H9 (cell line): ENCODE measurements around the gene SLC34A3. TPM values are rescaled to one million over a fixed set of nuclear protein-coding genes. Genes with fewer than 3 reads are reported as not detected.

Source experiments
- DNase-seq: peaks from one replicate; pipeline ENCODE4 v3.0.0-alpha.2; 2017
- H2AFZ ChIP-seq: one replicate; pipeline ENCODE4 v1.6.1; 2013; ENCODE audit warnings: mild to moderate bottlenecking, low read length, control low read depth, moderate library complexity
- H2AK5ac ChIP-seq: 2 replicates; pipeline ENCODE4 v1.6.1; 2013; ENCODE audit warnings: low read length, control low read depth, mixed read lengths; ENCODE audit not compliant: insufficient read length
- H2BK120ac ChIP-seq: one replicate; pipeline ENCODE4 v1.6.1; 2013; ENCODE audit warnings: low read depth, mild to moderate bottlenecking, low read length, control low read depth, inconsistent platforms; ENCODE audit not compliant: poor library complexity, severe bottlenecking
- H2BK12ac ChIP-seq: 2 replicates; pipeline ENCODE4 v1.6.1; 2013; ENCODE audit warnings: low read length, control low read depth, mixed read lengths, low read depth; ENCODE audit not compliant: insufficient read length
- H2BK15ac ChIP-seq: 2 replicates; pipeline ENCODE4 v1.6.1; 2013; ENCODE audit warnings: low read depth, low read length, control low read depth
- H2BK20ac ChIP-seq: one replicate; pipeline ENCODE4 v1.6.1; 2013; ENCODE audit warnings: low read depth, mild to moderate bottlenecking, low read length, control low read depth, inconsistent platforms; ENCODE audit not compliant: poor library complexity, severe bottlenecking
- H2BK5ac ChIP-seq: 2 replicates; pipeline ENCODE4 v1.6.1; 2013; ENCODE audit warnings: low read length, control low read depth, mixed read lengths; ENCODE audit not compliant: insufficient read length
- H3K14ac ChIP-seq: 2 replicates; pipeline ENCODE4 v1.6.1; 2013; ENCODE audit warnings: low read length, control low read depth; ENCODE audit not compliant: insufficient read depth
- H3K18ac ChIP-seq: 2 replicates; pipeline ENCODE4 v1.6.1; 2013; ENCODE audit warnings: low read depth, mild to moderate bottlenecking, mixed read lengths, low read length, control low read depth; ENCODE audit not compliant: insufficient read length
- H3K23ac ChIP-seq: 2 replicates; pipeline ENCODE4 v1.6.1; 2013; ENCODE audit warnings: low read length, control low read depth, mixed read lengths, low read depth; ENCODE audit not compliant: insufficient read length
- H3K23me2 ChIP-seq: 2 replicates; pipeline ENCODE4 v1.6.1; 2013; ENCODE audit warnings: low read depth, mild to moderate bottlenecking, mixed read lengths, low read length, control low read depth; ENCODE audit not compliant: insufficient read length, poor library complexity, severe bottlenecking
- H3K27ac ChIP-seq: 2 replicates; pipeline ENCODE4 v1.5.1; 2013; ENCODE audit warnings: low read length, control low read depth, mixed read lengths, low read depth; ENCODE audit not compliant: insufficient read length
- H3K27me3 ChIP-seq: 2 replicates; pipeline ENCODE4 v1.6.1; 2013; ENCODE audit warnings: low read length, control low read depth, inconsistent platforms; ENCODE audit not compliant: insufficient read depth
- H3K4ac ChIP-seq: 2 replicates; pipeline ENCODE4 v1.6.1; 2013; ENCODE audit warnings: low read depth, mild to moderate bottlenecking, control low read depth, inconsistent platforms, low read length, moderate library complexity
- H3K4me1 ChIP-seq: 2 replicates; pipeline ENCODE4 v1.6.1; 2013; ENCODE audit warnings: low read length, control low read depth, inconsistent platforms; ENCODE audit not compliant: insufficient read depth
- H3K4me2 ChIP-seq: 2 replicates; pipeline ENCODE4 v1.6.1; 2013; ENCODE audit warnings: low read length, control low read depth, mixed read lengths; ENCODE audit not compliant: insufficient read length, insufficient read depth
- H3K56ac ChIP-seq: 2 replicates; pipeline ENCODE4 v1.6.1; 2013; ENCODE audit warnings: low read depth, mild to moderate bottlenecking, mixed read lengths, low read length, control low read depth; ENCODE audit not compliant: insufficient read length
- H3K79me1 ChIP-seq: 2 replicates; pipeline ENCODE4 v1.6.1; 2013; ENCODE audit warnings: low read depth, mild to moderate bottlenecking, moderate library complexity, low read length, control low read depth, inconsistent platforms; ENCODE audit not compliant: insufficient read depth, poor library complexity, severe bottlenecking
- H3K79me2 ChIP-seq: 2 replicates; pipeline ENCODE4 v1.6.1; 2013; ENCODE audit warnings: low read length, control low read depth, inconsistent platforms; ENCODE audit not compliant: insufficient read depth
- H3K9ac ChIP-seq: 2 replicates; pipeline ENCODE4 v1.6.1; 2013; ENCODE audit warnings: low read length, control low read depth, mixed read lengths; ENCODE audit not compliant: insufficient read length; ENCODE audit errors: extremely low read depth
- H3K9me3 ChIP-seq: one replicate; pipeline ENCODE4 v1.6.1; 2013; ENCODE audit warnings: low read depth, low read length, inconsistent platforms; ENCODE audit not compliant: control insufficient read depth
- H3T11ph ChIP-seq: one replicate; pipeline ENCODE4 v1.6.1; 2013; ENCODE audit warnings: mild to moderate bottlenecking, low read length, control low read depth, inconsistent platforms
- H4K20me1 ChIP-seq: one replicate; pipeline ENCODE4 v1.6.1; 2013; ENCODE audit not compliant: control insufficient read depth, insufficient read length, insufficient read depth
- H4K5ac ChIP-seq: 2 replicates; pipeline ENCODE4 v1.6.1; 2013; ENCODE audit warnings: low read depth, mild to moderate bottlenecking, mixed read lengths, low read length, control low read depth; ENCODE audit not compliant: insufficient read length
- H4K8ac ChIP-seq: replicated peaks from 2 replicates; pipeline ENCODE4 v1.6.1; 2013; ENCODE audit warnings: low read length, control low read depth, mixed read lengths, low read depth; ENCODE audit not compliant: insufficient read length
- H4K91ac ChIP-seq: 2 replicates; pipeline ENCODE4 v1.6.1; 2013; ENCODE audit warnings: low read depth, mild to moderate bottlenecking, moderate library complexity, mixed read lengths, low read length, control low read depth; ENCODE audit not compliant: insufficient read length
- H3K27ac Mint-ChIP-seq, 3 experiments: 2 replicates in 2 of 3; 3 replicates in 1 of 3; pipeline ENCODE4 v1.8.0; 2020 to 2021; ENCODE audit warnings: mixed read lengths in 3 of 3, mild to moderate bottlenecking in 1 of 3, moderate library complexity in 1 of 3
- H3K27me3 Mint-ChIP-seq: 2 replicates; pipeline ENCODE4 v1.8.0; 2021; ENCODE audit warnings: low read depth, mild to moderate bottlenecking, moderate library complexity, mixed read lengths
- H3K36me3 Mint-ChIP-seq, 3 experiments: 2 replicates in 2 of 3; 3 replicates in 1 of 3; pipeline ENCODE4 v1.8.0; 2020 to 2021; ENCODE audit warnings: low read depth in 3 of 3, mixed read lengths in 3 of 3; ENCODE audit not compliant: insufficient read depth in 1 of 3
- H3K4me1 Mint-ChIP-seq, 2 experiments: 2 replicates each; pipeline ENCODE4 v1.8.0; 2020; ENCODE audit warnings: mixed read lengths in 2 of 2
- H3K4me3 Mint-ChIP-seq, 2 experiments: 2 replicates in 1 of 2; 3 replicates in 1 of 2; pipeline ENCODE4 v1.8.0; 2020 to 2021; ENCODE audit warnings: mild to moderate bottlenecking in 2 of 2, mixed read lengths in 2 of 2, moderate library complexity in 1 of 2
- H3K9me3 Mint-ChIP-seq, 2 experiments: 2 replicates in 1 of 2; 3 replicates in 1 of 2; pipeline ENCODE4 v1.8.0; 2020; ENCODE audit warnings: mild to moderate bottlenecking in 2 of 2, mixed read lengths in 2 of 2, moderate library complexity in 1 of 2
- CTCF ChIP-seq: fragments of 200-600 bp; sonication (generic); conservative IDR thresholded peaks from 3 replicates; pipeline ENCODE4 v1.8.0; 2021; ENCODE audit warnings: antibody characterized with exemption, mild to moderate bottlenecking
- WGBS: extraction: QIAGEN DNeasy Blood & Tissue Kit; methylation state at CpG from one replicate; pipeline ENCODE4 v1.1.7; 2013; ENCODE audit warnings: missing lambda C conversion rate, low lambda C conversion rate, mixed read lengths; ENCODE audit not compliant: insufficient read length; ENCODE audit errors: extremely low coverage; 5-methylcytosine and 5-hydroxymethylcytosine counted together
- total RNA-seq: library from RNA; stranded (reverse); gene quantifications from 2 replicates; pipeline ENCODE4 v1.2.1, GENCODE V29; 2021

Gene SLC34A3
- total RNA-seq, 1 experiment from 2014 or later: not detected

GRCh38 chr9:137205126-137206069, 25.3 kb upstream of the SLC34A3 start, which contains the start of the genes NDOR1 and TMEM203:
TSS of gene NDOR1 (plus strand) at chr9:137205700. CDS start at chr9:137205778, 78 bp downstream.
TSS of gene TMEM203 (minus strand) at chr9:137205648. CDS start at chr9:137205414, 234 bp downstream.
- Histone ChIP-seq H3K14ac (no peak within 1 kb of the TSS; the same call in 1 of the 2 replicates), H4K8ac (no peak within 1 kb of the TSS), H2BK12ac (no peak within 1 kb of the TSS), H3K56ac (no peak within 1 kb of the TSS), H3K9ac (peak within 1 kb of the TSS; percentile 84), H2BK5ac (no peak within 1 kb of the TSS), H2BK20ac (no peak within 1 kb of the TSS), H3T11ph (no peak within 1 kb of the TSS), H2BK120ac (no peak within 1 kb of the TSS), H2BK15ac (no peak within 1 kb of the TSS), H3K79me1 (peaks cover 19% of the 10 kb centered on the region), H3K27me3 (no peaks in the 10 kb centered on the region), H3K4me1 (no peaks in the 10 kb centered on the region; the same call in 1 of the 2 replicates), H3K27ac (no peak within 1 kb of the TSS), H3K4ac (no peak within 1 kb of the TSS), H3K18ac (no peak within 1 kb of the TSS), H3K4me2 (peak within 1 kb of the TSS; percentile 91), H2AK5ac (no peak within 1 kb of the TSS), H3K23ac (no peak within 1 kb of the TSS), H4K91ac (no peak within 1 kb of the TSS), H4K20me1 (no peaks in the 10 kb centered on the region), H3K79me2 (peaks cover 13% of the 10 kb centered on the region; the same call in 1 of the 2 replicates), H3K9me3 (no peaks in the 10 kb centered on the region), H2AFZ (no peak within 1 kb of the TSS), H3K23me2 (peaks cover 8% of the 10 kb centered on the region), H4K5ac (no peak within 1 kb of the TSS)
- H3K27ac Mint-ChIP-seq: peak within 1 kb of the TSS; percentile 88 to 97 (median 97); a peak in 6 of 7 replicates
- peak; percentile 89 for DNase-seq
- H3K27me3 Mint-ChIP-seq: no peaks in the 10 kb centered on the region
- no peaks in the 10 kb centered on the region for H3K9me3 Mint-ChIP-seq
- TF ChIP-seq CTCF: no peak
- peaks cover 8 to 39% (median 30%) of the 10 kb centered on the region in 3 experiments for H3K36me3 Mint-ChIP-seq
- H3K4me1 Mint-ChIP-seq: peaks cover 25 to 33% of the 10 kb centered on the region in 2 experiments
- no CpG with 5 or more reads among the region's 98 CpGs for WGBS
- H3K4me3 Mint-ChIP-seq: peak within 1 kb of the TSS; percentile 93 to 99
